COR-L47 (cell line): ENCODE results near the gene RABL6.
"Not testable (repeated sequence)": the region's sequence is repeated elsewhere in the genome, so short reads cannot be mapped to it uniquely, and the experiment has no call there.

Experiments used
- DNase-seq: peaks from one replicate; lab custom pipeline; 2025; lab: John Stamatoyannopoulos, UW

The RABL6 gene

GRCh38 chr9:136857581-136858412 lies 50.0 kb downstream of the RABL6 start:
- DNase-seq = no peak

GRCh38 chr9:136858452-136858843 lies 50.7 kb downstream of the RABL6 start:
- DNase-seq = no peak

GRCh38 chr9:136858844-136859757 lies 51.4 kb downstream of the RABL6 start:
- no peak for DNase-seq

GRCh38 chr9:136860529-136860928 lies 52.8 kb downstream of the RABL6 start:
- no peak for DNase-seq

GRCh38 chr9:136860933-136861873 lies 53.5 kb downstream of the RABL6 start:
- DNase-seq = no peak

GRCh38 chr9:136861874-136862457 lies 54.2 kb downstream of the RABL6 start:
- DNase-seq = no peak

- no peak for DNase-seq
These were observed 55.3 kb downstream of the RABL6 start for GRCh38 chr9:136862849-136863622.

- no peak for DNase-seq
These were observed 56.0 kb downstream of the RABL6 start for GRCh38 chr9:136863623-136864273.

GRCh38 chr9:136865041-136865767 lies 57.5 kb downstream of the RABL6 start:
- DNase-seq = no peak

- DNase-seq = no peak
These were observed 58.0 kb downstream of the RABL6 start for GRCh38 chr9:136865768-136866103.

GRCh38 chr9:136866898-136867421 lies 59.2 kb downstream of the RABL6 start:
- not testable (repeated sequence) for DNase-seq

- DNase-seq = no peak
These were observed 59.7 kb downstream of the RABL6 start for GRCh38 chr9:136867480-136867879.

GRCh38 chr9:136867917-136868316 lies 60.2 kb downstream of the RABL6 start:
- no peak for DNase-seq

GRCh38 chr9:136868644-136869043 lies 60.9 kb downstream of the RABL6 start:
- DNase-seq = no peak

- not testable (repeated sequence) for DNase-seq
These were observed 61.9 kb downstream of the RABL6 start for GRCh38 chr9:136869611-136870010.

GRCh38 chr9:136875155-136875554 lies 67.4 kb downstream of the RABL6 start:
- no peak for DNase-seq

GRCh38 chr9:136876476-136876875 lies 68.7 kb downstream of the RABL6 start:
- no peak for DNase-seq

- DNase-seq = no peak
These were observed 72.9 kb downstream of the RABL6 start for GRCh38 chr9:136880651-136881050.

- no peak for DNase-seq
These were observed 74.0 kb downstream of the RABL6 start for GRCh38 chr9:136881691-136882108.
